CMK (cell line): ENCODE results near the gene NDUFC2.
"Not testable (repeated sequence)": the region's sequence is repeated elsewhere in the genome, so short reads cannot be mapped to it uniquely, and the experiment has no call there.

Experiments
- DNase-seq: peaks from one replicate; pipeline ENCODE4 v3.0.0-alpha.2; 2010; ENCODE audit warnings: low read depth

NDUFC2 gene

GRCh38 chr11:78079232-78080083 is at the start of gene NDUFC2:
NDUFC2 (minus strand) TSS chr11:78079862; CDS start chr11:78079744, 118 bp downstream.
- peak; percentile 84 for DNase-seq

GRCh38 chr11:78127403-78127802 is 47.7 kb upstream of the NDUFC2 start:
- DNase-seq, result no peak

- no peak for DNase-seq
These were observed 33.1 kb upstream of the NDUFC2 start for GRCh38 chr11:78112582-78113275.

- no peak for DNase-seq
These were observed 31.6 kb upstream of the NDUFC2 start for GRCh38 chr11:78111298-78111697.

GRCh38 chr11:78110830-78111229 is 31.2 kb upstream of the NDUFC2 start:
- DNase-seq, result no peak

GRCh38 chr11:78110351-78110750 is 30.7 kb upstream of the NDUFC2 start:
- DNase-seq, result no peak

- no peak for DNase-seq
These were observed 29.7 kb upstream of the NDUFC2 start for GRCh38 chr11:78109081-78110015.

GRCh38 chr11:78100676-78101472 is 21.2 kb upstream of the NDUFC2 start:
- no peak for DNase-seq

- no peak for DNase-seq
These were observed 20.6 kb upstream of the NDUFC2 start for GRCh38 chr11:78100261-78100660.

- DNase-seq, result no peak
These were observed 20.0 kb upstream of the NDUFC2 start for GRCh38 chr11:78099666-78100065.

- DNase-seq, result no peak
These were observed 18.2 kb upstream of the NDUFC2 start for GRCh38 chr11:78097666-78098385.

- no peak for DNase-seq
These were observed 14.6 kb upstream of the NDUFC2 start for GRCh38 chr11:78094250-78094649.

- DNase-seq, result not testable (repeated sequence)
These were observed 6.9 kb upstream of the NDUFC2 start for GRCh38 chr11:78086521-78087074.

- no peak for DNase-seq
These were observed 6.3 kb upstream of the NDUFC2 start for GRCh38 chr11:78085972-78086371.

- DNase-seq, result not testable (repeated sequence)
These were observed 4.8 kb upstream of the NDUFC2 start for GRCh38 chr11:78084506-78084905.

GRCh38 chr11:78083021-78083420 is 3.4 kb upstream of the NDUFC2 start:
- DNase-seq, result no peak

- no peak for DNase-seq
These were observed 2.5 kb upstream of the NDUFC2 start for GRCh38 chr11:78082146-78082545.

- DNase-seq, result no peak
These were observed 1.9 kb upstream of the NDUFC2 start for GRCh38 chr11:78081583-78081982.

- DNase-seq, result no peak
These were observed 1.3 kb upstream of the NDUFC2 start for GRCh38 chr11:78080818-78081495.
